K562 (cell line): ENCODE results near the gene EHD3. TPM values are rescaled to one million over a fixed set of nuclear protein-coding genes. Genes with fewer than 3 reads are reported as not detected.

Experiments
- ATAC-seq: fragments of 200-7000 bp; cut with Tn5 transposase; 3 replicates; pipeline ENCODE4 v1.9.1; 2020; ENCODE audit warnings: moderate library complexity
- BruUV-seq: library from RNA; stranded (reverse); fragments of 400-500 nt; replicated peaks from 2 replicates; lab custom pipeline; 2021; lab: Mats Ljungman, UMichigan
- CTCF ChIA-PET: fragments of 300-600 bp; formaldehyde crosslinking; extraction: SDS; loops from one replicate; lab custom pipeline; 2021; ENCODE audit warnings: low intra/inter-chr PET ratio; lab: Yijun Ruan, JAX
- POLR2A ChIA-PET: fragments of 300-600, 350-650 bp; sonication (Branson Sonifier 250); formaldehyde crosslinking; extraction: SDS; loops from one replicate; lab custom pipeline; 2021; ENCODE audit warnings: antibody characterized with exemption, inconsistent platforms; lab: Yijun Ruan, JAX
- DNase-seq, 4 experiments: peaks; one replicate each; pipeline versions ENCODE4 v3.0.0 to v3.0.0-alpha.2; 2011 to 2018; ENCODE audit warnings: low spot score in 3 of 4, mixed read lengths in 3 of 4; ENCODE audit errors: extremely low read depth in 1 of 4
- FAIRE-seq: peaks from 2 replicates; lab custom pipeline; 2011; peaks lifted over from hg19 to GRCh38; lab: Jason Lieb, UNC
- H2AFZ ChIP-seq: 2 replicates; pipeline ENCODE4 v1.6.0; 2011; ENCODE audit warnings: low read depth, low read length, control low read depth, inconsistent platforms
- H3K27ac ChIP-seq: fragments of 200-600 bp; 3 replicates; pipeline ENCODE4 v1.8.0; 2011; ENCODE audit warnings: low read depth, mild to moderate bottlenecking, control low read depth, inconsistent platforms, low read length, moderate library complexity, mixed read lengths; ENCODE audit errors: extremely low read depth
- H3K27me3 ChIP-seq, 2 experiments: fragments of 300-600 bp in 1 of 2; 2 replicates in 1 of 2; 3 replicates in 1 of 2; pipeline versions ENCODE4 v1.6.0 to v1.8.0; 2011; ENCODE audit warnings: inconsistent platforms in 2 of 2, low read length in 2 of 2, mild to moderate bottlenecking in 1 of 2, mixed read lengths in 1 of 2, moderate library complexity in 1 of 2; ENCODE audit not compliant: control insufficient read depth in 2 of 2, insufficient read depth in 2 of 2
- H3K36me3 ChIP-seq: fragments of 300-600 bp; 3 replicates; pipeline ENCODE4 v1.8.0; 2011; ENCODE audit warnings: mild to moderate bottlenecking, low read length, inconsistent platforms; ENCODE audit not compliant: control insufficient read depth, insufficient read depth
- H3K4me1 ChIP-seq, 2 experiments: fragments of 200-600 bp in 1 of 2; replicated peaks in 1 of 2; 2 replicates in 1 of 2; 3 replicates in 1 of 2; pipeline versions ENCODE4 v1.5.1 to v1.8.0; 2011; ENCODE audit warnings: inconsistent platforms in 2 of 2, low read length in 2 of 2, mild to moderate bottlenecking in 1 of 2, mixed read lengths in 1 of 2, moderate library complexity in 1 of 2; ENCODE audit not compliant: control insufficient read depth in 2 of 2, insufficient read depth in 2 of 2
- H3K4me2 ChIP-seq: 2 replicates; pipeline ENCODE4 v1.6.1; 2011; ENCODE audit warnings: low read length, control low read depth, inconsistent platforms, mixed read lengths; ENCODE audit not compliant: insufficient read depth
- H3K4me3 ChIP-seq: fragments of 200-600 bp; sonication (generic), shearing (Covaris generic); 2 replicates; pipeline ENCODE4 v1.5.1; 2016; ENCODE audit warnings: control low read depth, inconsistent platforms
- H3K79me2 ChIP-seq: fragments of 200-600 bp; 3 replicates; pipeline ENCODE4 v1.8.0; 2011; ENCODE audit warnings: low read length, inconsistent platforms; ENCODE audit not compliant: control insufficient read depth, insufficient read depth
- H3K9ac ChIP-seq, 2 experiments: 2 replicates each; pipeline versions ENCODE4 v1.6.0 to v1.6.1; 2011; ENCODE audit warnings: low read depth in 2 of 2, low read length in 2 of 2, control low read depth in 1 of 2, inconsistent platforms in 1 of 2, mild to moderate bottlenecking in 1 of 2, mixed read lengths in 1 of 2; ENCODE audit not compliant: insufficient read depth in 1 of 2
- H3K9me1 ChIP-seq: one replicate; pipeline ENCODE4 v1.6.0; 2011; ENCODE audit warnings: inconsistent platforms, mild to moderate bottlenecking, low read length, moderate library complexity; ENCODE audit not compliant: control insufficient read depth, insufficient read depth
- H3K9me3 ChIP-seq: replicated peaks from 2 replicates; pipeline ENCODE4 v1.5.1; 2011; ENCODE audit warnings: low read depth, low read length, inconsistent platforms; ENCODE audit not compliant: control insufficient read depth, insufficient read depth
- H4K20me1 ChIP-seq: replicated peaks from 2 replicates; pipeline ENCODE4 v1.6.1; 2011; ENCODE audit warnings: low read length, inconsistent platforms, mixed read lengths; ENCODE audit not compliant: control insufficient read depth, insufficient read depth
- ARNT ChIP-seq, 2 experiments: fragments of 450-650 bp; IDR thresholded peaks; 2 replicates each; pipeline ENCODE4 v1.6.1; 2016; ENCODE audit warnings: mild to moderate bottlenecking in 1 of 2
- BRD9 ChIP-seq: fragments of 450-650 bp; IDR thresholded peaks from 2 replicates; pipeline ENCODE4 v1.6.1; 2018; ENCODE audit warnings: low read depth; ENCODE audit not compliant: partially characterized antibody
- CBX2 ChIP-seq: fragments of 200-600 bp; sonication (generic); IDR thresholded peaks from one replicate; pipeline ENCODE4 v1.6.1; 2012; ENCODE audit warnings: mild to moderate bottlenecking, low read length, inconsistent platforms; ENCODE audit not compliant: insufficient read depth, poor library complexity, severe bottlenecking
- E2F3 ChIP-seq: fragments of 250-450 bp; sonication (Bioruptor Pico); IDR thresholded peaks from 2 replicates; pipeline ENCODE4 v1.4.0; 2020; ENCODE audit warnings: mild to moderate bottlenecking
- GTF2A2 ChIP-seq: IDR thresholded peaks from 2 replicates; pipeline ENCODE4 v1.6.1; 2016; ENCODE audit warnings: mild to moderate bottlenecking, missing genetic modification characterization, missing compliant biosample characterization
- HNRNPLL ChIP-seq: fragments of 200-400 bp; formaldehyde crosslinking; IDR thresholded peaks from 2 replicates; pipeline ENCODE4 v1.6.1; 2017; ENCODE audit warnings: low read length, low read depth, mild to moderate bottlenecking; ENCODE audit not compliant: poor library complexity, severe bottlenecking
- MEF2A ChIP-seq: IDR thresholded peaks from 2 replicates; pipeline ENCODE4 v1.6.1; 2011; ENCODE audit warnings: low read depth, mild to moderate bottlenecking, low read length, moderate library complexity; ENCODE audit not compliant: control insufficient read depth
- NCOA1 ChIP-seq: fragments of 450-650 bp; IDR thresholded peaks from 2 replicates; pipeline ENCODE4 v1.6.1; 2016; ENCODE audit warnings: low read depth
- NR2C2 ChIP-seq, 2 experiments: fragments of 200-800 bp in 1 of 2; sonication (Bioruptor generic) in 1 of 2; sonication (generic) in 1 of 2; formaldehyde crosslinking in 1 of 2; IDR thresholded peaks; 2 replicates each; pipeline versions ENCODE4 v1.6.1 to v1.8.0; 2016 to 2022; ENCODE audit warnings: mild to moderate bottlenecking in 1 of 2, missing compliant biosample characterization in 1 of 2, missing genetic modification characterization in 1 of 2, missing genetic modification reagents in 1 of 2
- RFX5 ChIP-seq: IDR thresholded peaks from 2 replicates; pipeline ENCODE4 v1.6.1; 2011; ENCODE audit warnings: low read depth, mild to moderate bottlenecking, improper control_type of control experiment, low read length
- SETDB1 ChIP-seq: IDR thresholded peaks from one replicate; pipeline ENCODE4 v1.6.1; 2012; ENCODE audit warnings: low read length, control low read depth, inconsistent platforms
- ZC3H11A ChIP-seq: IDR thresholded peaks from 2 replicates; pipeline ENCODE4 v1.6.1; 2012; ENCODE audit warnings: low read depth, low read length, improper control_type of control experiment
- ZC3H8 ChIP-seq: fragments of 450-650 bp; IDR thresholded peaks from 2 replicates; pipeline ENCODE4 v1.6.1; 2017
- WGBS: fragments of 100-300 bp; shearing (Covaris generic); methylation state at CpG from one replicate; pipeline ENCODE4 v1.1.6; 2016; ENCODE audit warnings: low coverage, mixed read lengths; ENCODE audit not compliant: insufficient coverage; ENCODE audit errors: missing lambda C conversion rate; 5-methylcytosine and 5-hydroxymethylcytosine counted together
- in situ Hi-C: fragments of 300-500 bp; cut with MboI; formaldehyde crosslinking; loops from 4 replicates; pipeline ENCODE4 v1.15.0; 2018; ENCODE audit warnings: inconsistent platforms, mixed read lengths
- intact Hi-C: fragments of 100-400 bp; cut with micrococcal nuclease; formaldehyde crosslinking; loops from 2 replicates; pipeline ENCODE4 v1.14.2; 2022
- polyA plus RNA-seq, 8 experiments: library from polyadenylated mRNA; depleted of rRNA in 4 of 8; stranded (reverse) in 5 of 8; unstranded in 3 of 8; fragments of >200 nt; fragmentation: Nextera tagmentation in 2 of 8; fragmentation: Illumina TruSeq in 1 of 8; extraction: Ambion mirVana in 2 of 8; extraction: Trizol in 1 of 8; gene quantifications; 2 replicates each; pipeline versions ENCODE4 v1.2.1 to v1.2.3, GENCODE V29; 2011 to 2014; ENCODE audit warnings: inconsistent platforms in 1 of 8, missing spikeins in 1 of 8
- total RNA-seq, 7 experiments: library from RNA; depleted of rRNA in 6 of 7; stranded (reverse); fragments of >200 nt in 6 of 7; fragmentation: Illumina TruSeq in 2 of 7; extraction: Trizol in 2 of 7; gene quantifications; 2 replicates each; pipeline versions ENCODE4 v1.2.1 to v1.2.3, GENCODE V29; 2011 to 2021; ENCODE audit warnings: low replicate concordance in 1 of 7
- TF ChIP-seq, protein P1 (sequence below): fragments of 250-450 bp; sonication (Bioruptor Pico); IDR thresholded peaks from 2 replicates; pipeline ENCODE4 v1.4.0; 2020
- TF ChIP-seq, protein P2 (sequence below): fragments of 450-650 bp; IDR thresholded peaks from 2 replicates; pipeline ENCODE4 v1.6.1; 2016; ENCODE audit warnings: borderline replicate concordance

EHD3 gene
- total and polyA plus RNA-seq, 9 of the 15 experiments (the other 6 are each of a cell fraction or from before 2014, with no cell fraction given): under 0.01 to 0.04 (median 0.03) TPM; not detected in 3

DNA sequence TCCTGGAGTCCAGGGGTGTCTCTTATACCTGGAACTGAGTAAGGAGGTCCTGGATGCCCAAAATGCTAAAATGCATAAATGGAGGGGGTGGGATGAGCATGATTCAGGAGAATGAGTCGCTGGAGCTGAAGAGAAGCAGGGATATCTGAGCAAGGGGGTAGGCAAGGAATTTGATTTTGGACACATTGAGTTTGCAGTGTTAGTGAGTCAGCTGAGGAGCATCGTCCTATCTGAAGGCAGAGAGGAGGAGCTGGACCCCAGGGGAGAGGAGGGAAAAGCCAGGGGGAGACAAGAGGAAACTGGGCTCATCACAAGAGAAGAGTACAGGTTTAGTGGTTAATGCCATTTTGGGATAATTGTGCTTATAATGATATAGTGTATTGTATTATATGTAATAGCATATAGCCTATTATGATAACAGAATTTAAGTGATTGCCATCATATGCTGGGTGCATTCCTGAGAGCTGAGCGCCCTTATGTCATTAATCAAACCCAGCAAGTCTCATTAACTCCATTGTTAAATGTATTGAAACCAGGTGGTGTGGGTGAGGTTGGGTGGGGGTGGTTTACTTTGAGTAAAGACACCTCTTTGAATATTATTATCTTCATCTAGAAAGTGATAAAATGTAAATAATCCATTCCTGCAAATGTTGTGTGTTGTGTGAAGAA is 12.4 kb downstream of the EHD3 start:
- ATAC-seq (no peak), DNase-seq (no peak), FAIRE-seq (no peak)
- peaks cover 0 to 11% of the 10 kb centered on the region in 2 experiments; a peak in 2 of 5 replicates for H3K27me3 ChIP-seq
- no peaks in the 10 kb centered on the region for H3K79me2 ChIP-seq
- WGBS: 0% methylated on average over 3 of the region's 3 CpGs
- H4K20me1 ChIP-seq: 0 out of 2 replicates have a peak, but pooled peaks cover 5% of the 10 kb centered on the region
- H2AFZ ChIP-seq: no peak overlapping the region
- peaks cover 7% of the 10 kb centered on the region for H3K9me1 ChIP-seq
- H3K4me2 ChIP-seq: no peak overlapping the region
- ChIA-PET POLR2A (no interaction called here), CTCF (no interaction called here)
- TF ChIP-seq SETDB1 (no peak), NR2C2 (CRISPR knock-in tag; IDR thresholded peaks at IDR 0.05) (no peak), NR2C2 (tag; IDR thresholded peaks at IDR 0.05) (no peak), BRD9 (no peak), ZC3H8 (no peak), NCOA1 (no peak), HNRNPLL (no peak), MEF2A (no peak), GTF2A2 (no peak), E2F3 (no peak), ARNT (IDR thresholded peaks at IDR 0.05) (no peak), ZC3H11A (no peak), RFX5 (no peak), CBX2 (no peak)
- TF ChIP-seq, protein P1, sequence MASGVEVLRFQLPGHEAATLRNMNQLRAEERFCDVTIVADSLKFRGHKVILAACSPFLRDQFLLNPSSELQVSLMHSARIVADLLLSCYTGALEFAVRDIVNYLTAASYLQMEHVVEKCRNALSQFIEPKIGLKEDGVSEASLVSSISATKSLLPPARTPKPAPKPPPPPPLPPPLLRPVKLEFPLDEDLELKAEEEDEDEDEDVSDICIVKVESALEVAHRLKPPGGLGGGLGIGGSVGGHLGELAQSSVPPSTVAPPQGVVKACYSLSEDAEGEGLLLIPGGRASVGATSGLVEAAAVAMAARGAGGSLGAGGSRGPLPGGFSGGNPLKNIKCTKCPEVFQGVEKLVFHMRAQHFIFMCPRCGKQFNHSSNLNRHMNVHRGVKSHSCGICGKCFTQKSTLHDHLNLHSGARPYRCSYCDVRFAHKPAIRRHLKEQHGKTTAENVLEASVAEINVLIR (CRISPR knock-in tag): no peak
- TF ChIP-seq, protein P2, sequence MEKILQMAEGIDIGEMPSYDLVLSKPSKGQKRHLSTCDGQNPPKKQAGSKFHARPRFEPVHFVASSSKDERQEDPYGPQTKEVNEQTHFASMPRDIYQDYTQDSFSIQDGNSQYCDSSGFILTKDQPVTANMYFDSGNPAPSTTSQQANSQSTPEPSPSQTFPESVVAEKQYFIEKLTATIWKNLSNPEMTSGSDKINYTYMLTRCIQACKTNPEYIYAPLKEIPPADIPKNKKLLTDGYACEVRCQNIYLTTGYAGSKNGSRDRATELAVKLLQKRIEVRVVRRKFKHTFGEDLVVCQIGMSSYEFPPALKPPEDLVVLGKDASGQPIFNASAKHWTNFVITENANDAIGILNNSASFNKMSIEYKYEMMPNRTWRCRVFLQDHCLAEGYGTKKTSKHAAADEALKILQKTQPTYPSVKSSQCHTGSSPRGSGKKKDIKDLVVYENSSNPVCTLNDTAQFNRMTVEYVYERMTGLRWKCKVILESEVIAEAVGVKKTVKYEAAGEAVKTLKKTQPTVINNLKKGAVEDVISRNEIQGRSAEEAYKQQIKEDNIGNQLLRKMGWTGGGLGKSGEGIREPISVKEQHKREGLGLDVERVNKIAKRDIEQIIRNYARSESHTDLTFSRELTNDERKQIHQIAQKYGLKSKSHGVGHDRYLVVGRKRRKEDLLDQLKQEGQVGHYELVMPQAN: no peak
- BruUV-seq: no TSS peak
- no peaks in the 10 kb centered on the region for H3K9me3 ChIP-seq
- H3K9ac ChIP-seq: no peak overlapping the region
- H3K4me1 ChIP-seq: no peaks in the 10 kb centered on the region
- in situ Hi-C loops (no loop called here), intact Hi-C loops (no loop called here)
- H3K36me3 ChIP-seq: no peaks in the 10 kb centered on the region
- no peak overlapping the region for H3K4me3 ChIP-seq
- no peak overlapping the region for H3K27ac ChIP-seq
